Measurements from ENCODE around the gene CST6.
"Not testable (repeated sequence)": the region's sequence is repeated elsewhere in the genome, so short reads cannot be mapped to it uniquely, and the experiment has no call there.

The CST6 gene

DNA sequence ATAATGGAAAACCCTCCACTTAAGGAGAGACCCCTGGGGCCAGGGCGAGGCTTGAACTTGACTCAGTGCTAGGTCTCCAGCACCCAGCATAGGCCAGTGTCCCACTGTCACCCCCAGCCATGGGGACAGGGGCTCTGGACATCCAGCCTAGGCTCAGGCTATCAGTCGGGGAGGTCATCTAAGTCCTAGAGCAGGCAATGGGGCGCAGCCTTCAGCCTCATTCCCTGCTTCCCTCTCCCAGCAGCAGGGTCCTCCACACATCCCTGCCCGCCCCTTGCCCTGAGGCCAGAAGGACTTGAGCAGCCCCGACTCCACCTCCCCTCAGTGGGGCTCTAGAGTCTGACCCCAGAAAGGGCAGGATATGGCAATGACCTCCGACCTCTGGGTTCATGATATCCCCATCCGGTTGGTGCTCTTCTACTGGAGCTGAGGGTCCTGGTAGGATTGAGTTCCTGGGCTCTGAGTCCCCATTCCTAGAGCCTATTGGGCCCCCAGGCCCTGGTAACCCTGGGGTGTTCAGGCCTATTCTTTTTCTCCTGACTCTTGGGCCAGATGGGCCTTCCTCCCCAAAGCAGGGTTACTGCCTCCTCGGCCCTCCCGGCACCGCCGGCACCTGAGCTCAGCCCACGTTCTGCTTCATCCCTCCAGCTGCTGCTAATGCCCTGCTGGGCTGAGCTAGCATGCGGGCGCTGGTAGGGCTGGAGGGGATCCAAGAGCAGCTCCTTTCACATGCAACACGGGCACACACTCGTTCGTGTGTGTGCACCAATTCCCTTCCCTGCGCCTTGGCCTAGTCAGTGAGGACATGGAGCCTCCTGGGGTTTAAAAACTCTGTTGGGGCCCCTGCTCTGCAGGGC lies 4.4 kb downstream of the CST6 start:
- no peak for DNase-seq

DNA sequence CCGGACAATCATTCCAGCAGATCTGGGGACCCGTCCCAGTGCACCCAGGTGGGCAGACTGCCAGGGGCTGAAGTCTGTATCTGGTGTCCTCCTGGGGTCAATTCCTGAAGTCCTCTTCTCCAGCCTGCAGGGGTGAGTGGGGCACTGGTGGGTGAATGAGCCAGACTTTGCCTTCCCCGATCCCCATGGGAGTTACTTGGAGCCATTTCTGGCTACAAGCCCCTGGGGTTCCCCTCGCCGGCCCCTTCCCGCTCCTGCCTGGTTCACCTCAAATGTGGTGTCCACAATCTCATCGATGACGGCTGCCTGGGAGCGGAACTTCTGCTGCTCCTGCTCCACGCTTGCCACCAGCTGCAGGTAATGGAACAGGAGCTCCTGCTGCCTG lies 5.0 kb downstream of the CST6 start:
- DNase-seq, result no peak

DNA sequence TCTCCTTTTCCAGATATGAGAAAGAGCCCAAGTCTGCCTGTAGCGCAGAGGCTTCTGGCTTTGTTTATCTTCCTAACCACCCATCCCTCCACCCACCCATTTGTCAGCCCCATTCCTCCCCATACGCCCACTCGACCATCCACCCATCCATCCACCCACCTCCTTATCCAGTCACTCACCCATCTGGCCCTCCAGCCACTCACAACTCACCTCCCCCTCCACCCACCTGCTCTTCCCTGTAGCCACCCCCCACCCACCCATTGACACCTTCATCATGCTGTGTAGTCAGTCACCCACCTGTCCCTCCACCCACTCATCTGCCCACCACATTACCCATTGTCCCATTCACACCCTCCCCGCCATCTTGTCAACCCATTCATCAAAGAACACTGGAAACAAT lies 5.5 kb downstream of the CST6 start:
- DNase-seq, result no peak

DNA sequence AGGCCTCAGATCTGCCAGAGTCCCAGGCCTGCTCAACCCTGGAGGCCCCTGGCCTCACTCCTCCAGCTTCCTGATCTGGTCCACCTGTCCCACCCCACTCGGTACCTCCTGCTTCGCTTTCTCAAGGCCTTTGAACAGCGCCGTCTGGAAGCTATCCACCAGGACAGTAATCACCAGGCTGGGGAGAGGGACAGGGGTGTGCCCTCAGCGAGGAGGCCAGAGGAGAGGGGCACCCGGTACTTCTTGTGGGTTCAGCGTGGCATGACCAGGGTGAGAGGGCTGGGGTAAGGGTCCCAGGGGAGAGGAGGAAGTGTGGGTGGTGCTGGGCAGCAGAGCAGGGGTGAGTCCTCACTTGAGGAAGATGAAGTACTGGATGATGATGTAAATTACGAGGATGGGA lies 8.4 kb downstream of the CST6 start:
- DNase-seq, result no peak

DNA sequence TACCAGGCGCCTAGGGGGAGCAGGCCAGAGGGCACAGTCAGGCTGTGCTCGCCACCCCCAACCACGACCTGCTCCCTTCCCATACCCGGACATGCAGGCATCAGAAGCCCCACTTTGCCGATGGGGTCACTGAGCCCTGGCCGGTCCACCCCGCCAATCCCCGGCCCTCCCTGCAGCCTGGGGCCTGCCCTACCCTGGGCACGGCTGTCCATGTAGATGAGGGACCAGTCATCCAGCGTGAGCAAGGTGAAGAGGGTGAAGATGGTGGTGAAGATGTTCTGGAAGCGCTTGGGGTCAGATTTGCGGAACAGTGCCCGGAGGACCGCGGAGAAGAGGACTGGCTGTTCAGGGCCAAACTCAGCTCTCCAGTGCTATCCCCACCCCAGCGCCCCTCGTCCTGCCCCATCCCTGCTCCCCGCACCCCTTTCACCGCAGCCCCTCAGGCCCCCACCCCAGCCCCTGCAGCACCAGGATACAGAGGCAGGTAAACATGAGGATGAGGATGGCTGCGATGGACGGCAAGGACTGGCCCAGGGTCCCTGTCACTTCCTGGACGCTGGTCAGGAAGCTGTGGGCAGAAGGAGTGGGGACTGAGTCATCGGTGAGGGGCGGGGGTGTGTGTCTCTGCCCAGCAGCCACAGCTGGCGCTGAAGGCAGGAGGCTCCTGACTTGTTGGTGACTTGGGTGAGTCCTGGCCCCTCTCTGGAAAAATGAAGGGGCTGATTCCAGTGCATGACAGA lies 9.0 kb downstream of the CST6 start:
- DNase-seq, result no peak

DNA sequence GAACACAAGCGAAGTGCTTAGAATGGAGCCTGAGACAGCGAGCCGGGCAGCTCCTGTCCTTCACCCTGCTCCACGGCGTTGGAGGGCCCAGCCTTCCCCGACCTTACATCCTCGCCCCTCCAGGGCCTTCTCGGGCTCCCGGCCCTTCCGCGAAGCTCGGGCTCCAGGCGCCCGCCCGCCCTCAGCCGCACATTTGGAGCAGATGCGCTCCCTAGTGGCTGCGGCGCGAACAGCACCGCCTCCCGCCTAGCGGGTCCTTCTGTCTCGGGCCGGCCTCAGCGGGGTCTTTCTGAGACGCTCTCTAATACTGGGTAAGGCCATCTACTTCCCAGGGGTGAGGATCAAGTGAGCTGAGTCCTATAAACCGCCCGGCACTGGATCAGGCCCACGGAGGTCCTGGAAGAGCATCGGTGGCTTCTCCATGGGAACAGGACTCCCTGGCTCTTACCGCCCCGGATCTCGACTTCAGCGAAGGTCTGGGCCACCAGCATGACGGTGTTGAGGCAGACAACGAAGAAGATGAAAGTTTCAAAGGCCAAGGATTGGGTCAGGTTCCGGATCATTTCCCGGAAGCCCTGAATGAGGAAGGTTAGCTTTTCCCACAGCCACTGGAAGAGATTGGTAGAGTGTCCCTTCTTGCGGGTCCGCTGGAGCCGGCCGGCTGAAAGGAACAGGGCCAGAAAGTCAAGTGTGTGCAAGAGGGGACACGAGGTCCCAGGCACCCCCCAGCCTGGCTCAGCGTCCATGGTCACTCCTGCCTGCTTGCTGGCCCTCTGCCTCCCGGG lies 10.8 kb downstream of the CST6 start:
- peak; percentile 68 for DNase-seq

DNA sequence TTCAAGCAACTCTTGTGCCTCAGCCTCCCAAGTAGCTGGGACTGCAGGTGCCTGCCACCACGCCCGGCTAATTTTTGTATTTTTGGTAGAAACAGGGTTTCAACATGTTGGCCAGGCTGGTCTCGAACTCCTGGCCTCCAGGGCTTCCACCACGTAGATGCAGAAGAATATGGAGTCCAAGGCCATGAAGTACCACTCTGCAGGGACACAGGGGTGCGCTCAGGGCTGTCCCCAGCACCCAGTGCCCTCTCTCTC lies 11.3 kb downstream of the CST6 start:
- not testable (repeated sequence) for DNase-seq

DNA sequence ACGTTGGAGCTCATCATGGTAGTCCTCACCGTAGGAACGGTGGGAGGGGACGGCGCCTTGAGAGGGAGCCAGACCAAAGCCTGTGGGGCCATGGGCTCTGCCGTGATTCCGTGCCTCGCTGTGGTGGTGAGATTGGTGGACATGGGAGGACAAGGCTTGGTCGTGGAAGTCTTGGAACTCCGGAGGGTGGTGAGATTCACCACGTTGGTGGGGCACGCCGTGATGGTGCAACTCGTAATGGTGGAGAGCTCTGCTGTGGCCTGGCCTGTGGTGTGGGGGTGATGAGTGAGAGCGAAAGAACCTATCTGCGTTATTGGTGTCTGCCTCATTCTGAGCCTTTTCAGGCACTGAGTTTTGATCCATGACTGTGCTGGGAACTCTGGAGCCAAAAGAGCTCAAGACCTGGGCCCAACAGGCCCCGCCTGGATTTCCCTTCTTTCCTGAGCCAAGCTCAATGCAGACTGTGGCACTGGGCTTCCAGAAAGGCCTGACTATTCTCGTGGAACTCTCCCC lies 14.3 kb downstream of the CST6 start, which contains the start of gene CATSPER1:
Gene CATSPER1, minus strand, starts transcription at position 463 of the 513 bp plus-strand sequence. Its CDS starts 100 bp downstream, at position 363.
- no peak for DNase-seq

DNA sequence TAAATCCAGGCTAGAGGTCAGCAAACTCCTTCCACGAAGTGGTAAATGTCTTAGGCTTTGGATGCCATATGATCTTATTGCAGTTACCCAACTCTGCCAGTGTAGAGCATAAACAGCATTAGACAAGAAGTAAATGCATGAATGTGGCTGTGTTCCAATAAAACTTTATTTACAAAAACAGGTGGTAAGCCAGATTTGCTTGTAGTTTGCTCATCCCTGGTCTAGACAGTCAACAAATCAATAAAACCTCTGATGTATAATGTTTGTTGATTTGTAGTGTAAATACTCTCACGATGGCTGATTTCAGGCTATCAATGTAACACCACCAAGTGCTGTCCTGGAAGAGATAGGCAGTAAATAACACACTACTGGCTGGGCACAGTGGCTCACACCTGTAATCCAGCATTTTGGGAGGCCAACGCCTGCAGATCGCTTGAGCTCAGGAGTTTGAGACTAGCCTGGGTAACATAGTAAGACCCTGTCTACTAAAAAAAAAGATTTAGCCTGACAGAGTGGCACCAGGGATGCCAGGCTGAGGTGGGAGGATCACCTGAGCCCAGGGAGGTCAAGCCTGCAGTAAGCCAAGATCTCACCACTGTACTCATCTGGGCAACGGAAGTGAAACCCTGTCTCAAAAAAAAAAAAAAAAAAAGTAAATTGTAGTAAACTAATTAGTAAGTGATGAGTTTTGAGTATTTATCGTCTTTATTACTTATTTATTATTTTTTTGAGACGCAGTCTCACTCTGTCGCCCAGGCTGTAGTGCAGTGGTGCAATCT lies 21.3 kb downstream of the CST6 start:
- no peak for DNase-seq

DNA sequence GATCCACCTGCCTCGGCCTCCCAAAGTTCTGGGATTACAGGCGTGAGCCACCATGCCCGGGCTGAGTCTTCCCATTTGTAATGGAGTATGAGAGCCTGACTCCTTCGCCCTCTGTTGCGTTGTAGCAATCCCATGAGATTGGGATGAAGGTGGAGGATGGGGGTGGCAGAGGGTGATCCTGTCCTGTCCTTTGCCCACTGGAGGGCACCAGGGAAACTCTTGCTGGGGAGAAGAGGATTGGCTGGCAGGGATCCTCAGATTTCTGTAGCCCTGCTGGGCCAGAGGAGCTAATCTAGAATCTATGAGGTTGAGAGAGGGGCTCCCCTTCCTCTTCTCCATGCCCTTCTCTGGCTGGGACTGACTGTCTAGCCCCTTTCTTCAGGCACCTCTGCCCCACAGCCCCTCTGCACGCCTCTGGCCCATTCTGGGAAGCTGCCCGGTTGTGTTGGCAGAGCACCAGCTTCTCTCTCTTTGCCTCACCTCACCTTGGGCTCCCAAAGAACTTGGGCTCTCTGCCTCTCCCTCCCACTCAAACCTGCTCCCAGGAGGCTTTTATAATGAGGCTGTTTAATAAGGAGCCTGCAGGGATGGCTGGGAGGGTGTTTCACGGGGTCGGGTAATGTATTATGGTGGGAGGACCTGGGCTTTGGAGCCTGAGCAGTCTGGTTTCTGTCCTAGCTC lies 24.0 kb downstream of the CST6 start:
- DNase-seq, result peak; percentile 34

DNA sequence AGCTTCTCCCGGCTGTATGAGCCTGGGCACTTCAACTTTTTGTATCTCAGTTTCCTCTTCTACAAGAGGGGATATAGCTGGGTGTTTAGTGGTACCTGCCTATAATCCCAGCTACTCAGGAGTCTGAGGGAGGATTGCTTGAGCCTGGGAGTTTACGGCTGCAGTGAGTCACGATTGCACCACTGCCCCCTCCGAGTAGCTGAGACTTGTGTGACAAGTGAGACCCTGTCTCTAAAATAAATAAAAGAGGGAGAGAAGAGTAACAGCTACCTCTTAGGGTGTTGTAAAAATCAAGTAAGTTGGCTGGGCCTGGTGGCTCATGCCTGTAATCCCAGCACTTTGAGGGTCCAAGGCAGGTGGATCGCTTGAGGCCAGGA lies 24.5 kb downstream of the CST6 start:
- DNase-seq, result no peak

DNA sequence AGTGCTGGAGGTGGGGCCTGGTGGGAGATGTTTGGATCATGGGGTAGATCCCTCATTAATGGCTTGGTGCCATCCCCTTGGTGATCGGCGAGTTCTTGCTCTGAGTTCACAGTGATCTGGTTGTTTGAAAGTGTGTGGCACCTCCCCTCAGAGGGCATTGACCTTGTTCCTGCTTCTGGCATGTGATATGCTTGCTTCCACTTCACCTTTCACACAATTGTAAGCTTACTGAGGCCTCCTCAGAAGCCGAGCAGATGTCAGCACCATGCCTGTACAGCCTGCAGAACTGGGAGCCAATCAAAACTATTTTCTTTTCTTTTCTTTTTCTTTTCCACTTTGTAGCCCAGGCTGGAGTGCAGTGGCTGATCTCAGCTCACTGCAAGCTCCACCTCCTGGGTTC lies 25.5 kb downstream of the CST6 start:
- no peak for DNase-seq

DNA sequence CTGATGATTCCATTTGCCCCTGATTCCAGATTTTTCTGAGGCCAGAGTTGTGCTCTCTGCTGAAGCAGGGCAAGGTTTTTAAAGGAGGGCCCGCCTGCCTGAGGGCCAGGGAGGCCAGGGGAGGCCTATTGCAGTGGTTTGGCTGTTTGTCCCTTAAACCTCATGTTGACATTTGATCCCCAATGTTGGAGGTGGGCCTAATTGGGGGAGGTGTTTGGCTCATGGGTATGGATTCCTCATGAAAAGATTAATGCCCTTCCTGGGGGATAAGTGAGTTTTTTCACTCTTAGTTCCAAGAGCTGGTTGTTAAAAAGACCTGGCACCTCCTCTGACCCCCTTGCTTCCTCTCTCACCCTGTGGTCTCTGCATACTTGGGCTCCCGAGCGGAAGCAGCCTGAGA lies 28.0 kb downstream of the CST6 start:
- no peak for DNase-seq

DNA sequence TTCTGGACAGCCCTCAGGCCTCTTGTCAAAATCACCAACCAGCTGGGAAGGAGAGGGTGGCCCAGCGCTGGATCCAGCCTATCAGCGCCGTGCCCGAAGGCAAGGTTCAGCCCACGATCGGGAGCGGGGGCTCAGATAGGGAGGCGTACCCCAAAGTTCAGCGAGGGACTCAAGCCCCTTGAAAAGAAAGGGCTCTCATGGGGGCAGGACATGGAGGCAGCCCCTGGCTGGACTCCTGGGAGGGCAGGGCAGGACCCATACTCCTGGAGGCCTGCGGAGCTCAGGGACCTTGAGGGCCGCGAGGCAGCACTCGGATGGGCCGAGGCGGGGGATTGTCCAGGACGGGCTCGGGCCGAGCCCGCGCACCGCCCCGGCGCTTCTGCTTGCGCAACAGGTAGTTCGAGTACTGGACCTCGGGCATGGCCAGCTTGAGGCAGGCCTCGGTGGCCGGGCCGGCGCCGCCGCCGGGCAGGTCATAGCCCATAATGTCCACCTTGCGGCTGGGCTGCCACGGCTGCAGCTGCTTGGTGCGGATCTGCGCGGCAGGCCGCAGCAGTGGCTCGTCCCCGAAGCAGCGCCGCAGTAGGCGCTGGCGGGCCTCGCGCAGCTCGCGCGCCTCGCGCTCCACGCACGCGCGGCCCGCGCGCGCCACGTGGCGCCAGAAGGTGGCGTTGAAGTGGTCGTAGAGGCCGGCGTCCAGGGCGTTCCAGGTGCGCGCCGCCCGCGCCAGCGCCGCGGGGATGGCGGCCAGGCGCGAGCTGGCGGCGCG lies 30.6 kb downstream of the CST6 start:
- DNase-seq, result no peak

DNA sequence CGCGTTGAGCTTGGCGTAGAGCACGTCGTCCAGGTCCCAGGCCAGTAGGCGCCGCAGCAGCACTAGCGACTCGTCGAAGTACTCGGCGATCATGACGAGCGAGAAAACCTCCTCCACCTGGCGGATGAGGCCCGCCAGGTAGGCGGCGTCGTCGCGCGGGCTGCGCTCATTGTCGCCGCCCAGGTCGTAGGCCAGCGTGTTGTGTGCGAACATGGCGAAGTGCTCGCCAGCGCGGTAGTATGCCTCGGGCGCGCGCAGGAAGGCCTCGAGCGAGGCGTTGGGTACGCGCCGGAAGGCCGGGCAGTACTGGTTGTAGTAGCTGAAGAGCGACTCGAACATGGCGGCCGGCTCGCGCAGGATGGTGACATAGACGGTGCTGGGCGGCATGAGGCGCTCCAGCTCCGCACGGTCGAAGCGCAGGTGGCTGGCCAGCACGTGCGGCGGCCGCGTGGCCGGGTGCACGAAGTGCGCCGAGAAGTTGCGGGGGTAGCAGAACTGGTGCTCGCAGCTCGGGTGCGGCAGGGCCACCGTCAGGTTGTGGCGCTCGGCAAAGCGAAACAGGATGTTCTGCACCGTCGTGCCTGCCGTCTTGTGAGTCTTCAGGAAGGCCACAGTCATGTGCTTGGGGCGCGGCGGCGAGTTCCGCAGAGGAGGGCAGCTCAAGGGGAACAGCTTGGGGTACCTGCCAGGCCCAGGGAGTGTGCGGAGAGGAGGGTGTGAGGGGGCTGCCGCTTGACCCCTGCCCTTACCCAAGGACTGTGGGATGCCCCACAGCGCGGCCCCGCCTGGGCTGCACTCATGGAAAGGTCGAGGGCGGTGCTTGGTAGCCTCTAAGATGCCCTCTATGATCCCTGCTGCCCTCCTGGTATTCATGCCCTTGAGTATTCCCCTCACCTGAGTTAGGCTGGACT lies 31.4 kb downstream of the CST6 start:
- no peak for DNase-seq

DNA sequence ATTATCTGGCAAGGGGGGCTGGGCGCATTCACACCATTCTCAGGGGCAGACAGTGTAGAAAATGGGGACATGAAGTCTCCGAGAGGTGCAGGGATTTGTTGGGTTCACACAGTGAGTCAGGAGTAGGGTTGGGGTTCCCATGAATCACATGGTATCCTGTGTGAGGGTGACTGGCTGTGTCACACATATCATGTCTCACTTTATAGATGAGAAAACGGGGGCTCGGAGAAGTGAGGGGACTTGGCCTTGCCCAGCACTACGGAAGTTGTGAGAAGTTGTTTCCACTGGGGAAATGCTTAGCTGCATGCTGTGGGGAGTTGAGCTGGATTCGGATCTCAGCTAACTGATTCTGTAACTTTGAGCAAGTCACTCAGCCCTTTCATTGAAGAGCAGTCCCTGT lies 32.9 kb downstream of the CST6 start:
- DNase-seq, result no peak

DNA sequence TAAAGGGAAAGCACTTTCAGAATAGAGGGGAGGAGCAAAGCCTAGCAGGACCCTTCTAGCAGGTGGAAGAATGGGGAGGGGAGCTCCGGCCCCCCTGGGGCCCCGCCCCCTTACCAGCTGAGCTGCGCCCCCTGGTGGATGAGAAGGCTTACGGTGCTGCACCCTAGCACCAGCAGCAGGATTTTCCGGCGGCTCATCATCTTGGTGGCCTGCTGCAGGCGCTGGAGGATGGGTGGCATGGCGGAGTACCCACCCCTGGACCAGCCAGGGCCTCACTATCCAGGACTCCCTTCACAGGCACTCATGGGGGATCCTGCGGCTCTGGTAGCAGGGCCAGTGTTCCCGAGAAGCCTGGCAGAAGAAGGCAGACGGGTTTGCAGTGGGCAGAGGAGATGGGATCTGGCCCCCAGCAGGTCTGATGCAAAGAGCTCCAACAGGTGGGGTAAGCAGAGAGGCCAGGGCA lies 33.4 kb downstream of the CST6 start:
- no peak for DNase-seq

DNA sequence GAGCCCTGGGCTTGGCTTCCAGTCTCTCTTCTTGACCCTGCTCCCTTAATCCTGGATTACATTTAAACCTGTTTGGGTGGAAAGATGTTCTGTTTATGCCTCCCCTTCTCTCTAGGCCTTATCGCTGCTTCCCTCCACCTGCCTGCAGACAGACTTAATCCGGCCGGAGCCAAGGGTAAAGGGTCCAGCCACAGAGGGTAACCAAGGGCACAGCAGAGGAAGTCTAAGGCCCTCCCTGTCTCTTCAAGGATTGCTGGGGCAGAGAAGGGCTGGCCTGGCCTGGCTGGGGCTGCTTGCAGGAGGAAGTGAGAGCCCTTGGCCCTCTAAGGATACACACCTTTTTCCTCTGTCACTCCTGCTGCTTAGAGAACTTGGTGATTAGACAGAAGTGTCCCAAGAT lies 35.1 kb downstream of the CST6 start:
- no peak for DNase-seq

DNA sequence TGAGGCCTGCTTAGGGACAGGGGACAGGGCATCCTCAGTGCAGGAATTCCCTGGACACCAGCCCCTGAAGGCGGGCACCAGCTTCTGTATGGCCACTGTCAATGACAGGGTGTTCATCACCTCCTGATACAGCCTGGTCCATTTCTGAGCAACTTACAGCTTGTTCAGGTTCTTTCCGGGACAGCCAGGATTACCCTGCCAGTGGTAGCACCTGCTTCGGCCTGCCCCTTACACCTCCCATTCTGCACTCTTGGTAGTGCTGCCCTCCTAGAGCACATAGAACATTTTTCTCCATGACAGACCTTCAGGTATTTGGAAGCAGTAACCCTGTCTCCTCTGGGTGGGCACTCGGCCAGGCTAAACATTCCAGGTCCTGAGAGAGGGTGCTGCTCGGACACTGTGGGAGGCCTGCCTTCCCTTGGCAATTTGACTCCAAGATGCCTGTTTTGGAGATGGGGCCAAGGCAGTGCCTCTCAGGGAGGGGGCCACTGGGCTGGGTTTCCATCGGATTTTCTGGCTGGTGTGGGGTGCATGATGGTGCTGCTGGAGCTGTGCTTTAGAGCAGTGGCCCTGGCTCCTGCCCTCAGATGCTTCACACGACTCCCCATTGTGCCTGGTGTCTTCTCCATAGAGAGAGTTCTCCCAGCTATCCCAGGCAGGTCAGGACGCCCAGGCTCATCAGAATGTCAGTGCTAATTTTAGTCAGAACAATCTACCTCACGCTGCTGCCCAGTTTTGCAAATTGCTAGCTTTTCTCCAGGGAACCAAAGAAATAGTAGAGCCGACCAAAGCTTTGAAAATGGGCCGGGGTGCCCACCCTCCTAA lies 35.9 kb downstream of the CST6 start:
- no peak for DNase-seq
